Measurements from ENCODE around the gene CARNS1.

GRCh38 chr11:67423466-67423865 is 8.0 kb downstream of the CARNS1 start:
- no peak for TF ChIP-seq EZH2 (IDR thresholded peaks at IDR 0.05; ENCODE audit: low read length, missing control alignments)
- TF ChIP-seq CTCF (conservative IDR thresholded peaks at IDR 0.05 in 1 of 2, IDR thresholded peaks at IDR 0.05 in 1 of 2; ENCODE audit: low read depth in 1 of 2, low read length in 2 of 2) = no peak

Measured in fibroblast of lung (primary cell).